Measurements from ENCODE around the gene BTG3. TPM values are rescaled to one million over a fixed set of nuclear protein-coding genes. Genes with fewer than 3 reads are reported as not detected.

BTG3 gene
- total and polyA plus RNA-seq, 7 donors, result 1.7 to 6.4 (median 1.9) TPM

DNA sequence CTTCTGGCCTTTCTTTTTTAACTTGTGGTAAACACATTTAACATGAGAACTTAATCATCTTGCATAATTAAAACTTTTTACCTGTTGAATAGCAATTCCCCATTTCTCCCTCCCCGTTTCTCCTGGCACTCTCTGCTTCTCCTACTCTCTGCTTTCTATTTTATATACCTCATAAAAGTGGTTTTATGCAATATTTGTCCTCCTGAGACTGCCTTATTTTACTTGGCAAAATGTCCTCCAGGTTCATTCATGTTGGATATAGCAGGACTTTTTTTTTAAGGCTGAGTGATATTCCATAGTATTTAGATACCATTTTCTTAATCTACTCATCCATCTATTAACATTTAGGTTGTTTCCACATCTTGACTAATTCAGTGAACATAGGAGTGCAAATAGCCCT lies 35.0 kb downstream of the BTG3 start:
- no peaks in the 10 kb centered on the region for H3K9me3 ChIP-seq
- no peaks in the 10 kb centered on the region for H3K4me1 ChIP-seq
- TF ChIP-seq, protein P1, sequence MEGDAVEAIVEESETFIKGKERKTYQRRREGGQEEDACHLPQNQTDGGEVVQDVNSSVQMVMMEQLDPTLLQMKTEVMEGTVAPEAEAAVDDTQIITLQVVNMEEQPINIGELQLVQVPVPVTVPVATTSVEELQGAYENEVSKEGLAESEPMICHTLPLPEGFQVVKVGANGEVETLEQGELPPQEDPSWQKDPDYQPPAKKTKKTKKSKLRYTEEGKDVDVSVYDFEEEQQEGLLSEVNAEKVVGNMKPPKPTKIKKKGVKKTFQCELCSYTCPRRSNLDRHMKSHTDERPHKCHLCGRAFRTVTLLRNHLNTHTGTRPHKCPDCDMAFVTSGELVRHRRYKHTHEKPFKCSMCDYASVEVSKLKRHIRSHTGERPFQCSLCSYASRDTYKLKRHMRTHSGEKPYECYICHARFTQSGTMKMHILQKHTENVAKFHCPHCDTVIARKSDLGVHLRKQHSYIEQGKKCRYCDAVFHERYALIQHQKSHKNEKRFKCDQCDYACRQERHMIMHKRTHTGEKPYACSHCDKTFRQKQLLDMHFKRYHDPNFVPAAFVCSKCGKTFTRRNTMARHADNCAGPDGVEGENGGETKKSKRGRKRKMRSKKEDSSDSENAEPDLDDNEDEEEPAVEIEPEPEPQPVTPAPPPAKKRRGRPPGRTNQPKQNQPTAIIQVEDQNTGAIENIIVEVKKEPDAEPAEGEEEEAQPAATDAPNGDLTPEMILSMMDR (IDR thresholded peaks at IDR 0.05), result no peak
- H3K27me3 ChIP-seq (ENCODE audit: insufficient read depth in 3 of 3, low read length in 2 of 3), result peaks cover 0 to 4% (median 0%) of the 10 kb centered on the region in 3 donors
- H3K4me3 ChIP-seq, result no peak overlapping the region
- ATAC-seq (no peak), DNase-seq (no peak)
- no peak overlapping the region for H3K27ac ChIP-seq
- no peaks in the 10 kb centered on the region for H3K36me3 ChIP-seq (ENCODE audit: insufficient read depth in 1 of 2, low read depth in 1 of 2)
- intact Hi-C loops (cut with DNase I), result no loop called here
- WGBS, 3 donors, result 80 to 87% (median 83%) methylated on average over 1 of the region's 1 CpG

DNA sequence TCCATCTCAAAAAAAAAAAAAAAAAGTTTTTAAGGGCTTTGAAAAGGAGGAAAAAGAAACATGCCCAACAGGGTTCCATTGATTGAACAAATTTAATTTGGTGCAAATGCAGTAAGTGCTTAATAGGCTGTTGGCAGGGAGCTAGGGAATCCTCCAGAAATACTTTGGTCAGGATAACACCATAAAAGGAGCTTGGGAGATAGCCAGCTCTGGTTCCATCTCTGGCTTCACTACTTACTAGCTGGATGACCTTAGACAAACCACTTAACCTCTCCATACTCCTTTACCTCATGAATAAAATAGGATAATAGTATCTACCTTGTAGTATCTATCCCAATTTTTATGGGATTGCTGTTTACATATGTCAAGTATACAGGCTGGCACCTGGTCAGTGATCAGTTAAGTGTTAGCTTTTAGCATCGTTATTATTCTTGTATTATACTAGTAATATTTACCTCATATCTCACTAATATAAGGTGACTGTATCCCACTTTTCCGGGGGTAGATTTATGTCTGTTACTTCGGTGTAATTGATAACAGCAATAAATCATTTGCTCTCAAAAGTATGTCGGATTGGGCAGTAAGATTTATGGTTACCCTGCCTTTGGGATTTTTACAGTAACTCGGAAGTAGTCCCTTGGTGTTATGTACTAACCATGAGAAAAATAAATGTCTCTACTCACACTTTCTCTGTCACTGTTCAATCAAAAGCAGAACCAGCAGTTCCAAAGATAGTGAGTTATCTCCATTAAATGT lies 36.4 kb downstream of the BTG3 start:
- TF ChIP-seq, protein P1 (IDR thresholded peaks at IDR 0.05), result no peak
- H3K27ac ChIP-seq, result no peak overlapping the region
- no peaks in the 10 kb centered on the region for H3K4me1 ChIP-seq
- WGBS, 3 donors, result 20 to 37% (median 30%) methylated on average over 5 of the region's 5 CpGs
- no peak overlapping the region for H3K4me3 ChIP-seq
- peaks cover 0 to 4% (median 0%) of the 10 kb centered on the region in 3 donors for H3K27me3 ChIP-seq (ENCODE audit: insufficient read depth in 3 of 3, low read length in 2 of 3)
- H3K9me3 ChIP-seq, result no peaks in the 10 kb centered on the region
- DNase-seq (no peak), ATAC-seq (no peak)
- no peaks in the 10 kb centered on the region for H3K36me3 ChIP-seq (ENCODE audit: insufficient read depth in 1 of 2, low read depth in 1 of 2)
- intact Hi-C loops (cut with DNase I), result no loop called here

DNA sequence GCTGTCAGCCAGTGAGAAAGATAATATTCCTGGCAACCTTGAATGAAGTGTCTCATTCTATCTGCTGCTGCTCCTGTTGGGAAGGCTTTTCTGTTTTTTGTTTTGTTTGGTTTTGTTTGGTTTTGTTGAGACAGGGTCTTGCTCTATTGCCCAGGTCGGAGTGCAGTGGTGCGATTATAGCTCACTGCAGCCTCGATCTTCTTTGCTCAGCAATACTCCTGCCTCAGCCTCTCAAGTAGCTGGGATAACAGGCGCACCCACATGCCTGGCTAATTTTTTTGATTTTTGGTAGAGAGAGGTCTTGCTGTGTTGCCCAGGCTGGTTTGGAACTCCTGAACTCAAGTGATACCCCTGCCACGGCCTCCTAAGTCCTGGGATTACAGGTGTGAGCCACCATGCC lies 37.6 kb downstream of the BTG3 start:
- Histone ChIP-seq H3K27me3 (ENCODE audit: insufficient read depth in 3 of 3, low read length in 2 of 3) (peaks cover 0 to 4% (median 0%) of the 10 kb centered on the region in 3 donors), H3K4me1 (no peaks in the 10 kb centered on the region), H3K9me3 (no peaks in the 10 kb centered on the region), H3K36me3 (ENCODE audit: insufficient read depth in 1 of 2, low read depth in 1 of 2) (no peaks in the 10 kb centered on the region), H3K4me3 (no peak overlapping the region), H3K27ac (no peak overlapping the region)
- TF ChIP-seq, protein P1 (IDR thresholded peaks at IDR 0.05), result no peak
- ATAC-seq (no peak), DNase-seq (no peak)
- intact Hi-C loops (cut with DNase I), result no loop called here
- WGBS, 3 donors, result 86 to 92% (median 88%) methylated on average over 5 of the region's 5 CpGs

DNA sequence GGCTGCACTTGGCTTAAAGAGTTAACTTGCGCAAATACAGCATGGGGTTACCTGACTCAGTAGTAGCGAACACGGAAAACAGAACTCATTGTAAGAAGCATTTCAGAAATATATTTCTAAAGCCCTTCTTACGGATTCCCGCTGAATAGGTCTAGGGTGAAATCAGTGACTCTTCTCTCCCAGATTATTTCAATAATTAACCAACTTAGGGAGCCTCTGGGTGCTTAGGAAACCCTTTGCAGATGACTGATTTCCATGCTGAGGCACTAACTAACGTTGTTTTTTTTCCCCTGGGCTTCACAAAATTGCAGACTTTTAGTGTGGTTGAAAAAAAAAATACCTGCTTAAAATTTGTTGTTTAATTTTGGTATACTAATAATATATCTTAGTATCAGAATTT lies 40.3 kb downstream of the BTG3 start:
- Histone ChIP-seq H3K27ac (no peak overlapping the region), H3K4me3 (no peak overlapping the region), H3K36me3 (ENCODE audit: insufficient read depth in 1 of 2, low read depth in 1 of 2) (no peaks in the 10 kb centered on the region), H3K27me3 (ENCODE audit: insufficient read depth in 3 of 3, low read length in 2 of 3) (peaks cover 0 to 4% (median 0%) of the 10 kb centered on the region in 3 donors), H3K4me1 (no peaks in the 10 kb centered on the region), H3K9me3 (no peaks in the 10 kb centered on the region)
- 70 to 88% (median 72%) methylated on average over 6 of the region's 6 CpGs for WGBS, 3 donors
- TF ChIP-seq, protein P1 (IDR thresholded peaks at IDR 0.05), result no peak
- ATAC-seq (no peak), DNase-seq (no peak)
- intact Hi-C loops (cut with DNase I), result no loop called here

DNA sequence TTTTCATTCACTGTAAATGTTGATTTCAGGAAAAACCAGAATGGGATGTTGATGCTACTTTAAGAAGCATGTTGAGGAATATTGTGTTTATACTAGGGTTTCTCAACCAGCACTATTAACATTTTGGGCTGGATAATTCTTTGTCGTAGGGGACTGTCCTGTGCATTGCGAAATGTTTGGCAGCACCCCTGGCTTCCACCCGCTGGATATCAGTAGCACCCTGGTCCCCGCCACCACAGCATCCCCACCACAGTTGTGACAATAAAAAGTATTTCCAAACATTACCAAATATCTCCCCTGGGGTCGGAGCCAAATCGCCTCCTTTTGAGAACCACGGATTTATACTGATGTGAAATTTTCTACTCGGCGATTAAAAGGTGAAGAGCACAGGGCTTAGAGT lies 41.9 kb downstream of the BTG3 start:
- Histone ChIP-seq H3K27ac (no peak overlapping the region), H3K36me3 (ENCODE audit: insufficient read depth in 1 of 2, low read depth in 1 of 2) (no peaks in the 10 kb centered on the region), H3K27me3 (ENCODE audit: insufficient read depth in 3 of 3, low read length in 2 of 3) (peaks cover 0 to 4% (median 0%) of the 10 kb centered on the region in 3 donors), H3K4me1 (no peaks in the 10 kb centered on the region), H3K4me3 (no peak overlapping the region), H3K9me3 (no peaks in the 10 kb centered on the region)
- ATAC-seq (no peak), DNase-seq (no peak)
- intact Hi-C loops (cut with DNase I), result no loop called here
- 66 to 91% (median 78%) methylated on average over 9 of the region's 9 CpGs for WGBS, 3 donors
- TF ChIP-seq, protein P1 (IDR thresholded peaks at IDR 0.05), result no peak
